ENCODE data around the gene MCM7. TPM values are rescaled to one million over a fixed set of nuclear protein-coding genes. Genes with fewer than 3 reads are reported as not detected.
A peak's percentile ranks its signal among the peaks of the same experiment; 100 is the strongest.

MCM7 gene
- total and polyA plus RNA-seq, 2 of the 13 experiments (the other 11 are each of a cell fraction or from before 2014, with no cell fraction given), result 84.5 to 214 TPM

DNA sequence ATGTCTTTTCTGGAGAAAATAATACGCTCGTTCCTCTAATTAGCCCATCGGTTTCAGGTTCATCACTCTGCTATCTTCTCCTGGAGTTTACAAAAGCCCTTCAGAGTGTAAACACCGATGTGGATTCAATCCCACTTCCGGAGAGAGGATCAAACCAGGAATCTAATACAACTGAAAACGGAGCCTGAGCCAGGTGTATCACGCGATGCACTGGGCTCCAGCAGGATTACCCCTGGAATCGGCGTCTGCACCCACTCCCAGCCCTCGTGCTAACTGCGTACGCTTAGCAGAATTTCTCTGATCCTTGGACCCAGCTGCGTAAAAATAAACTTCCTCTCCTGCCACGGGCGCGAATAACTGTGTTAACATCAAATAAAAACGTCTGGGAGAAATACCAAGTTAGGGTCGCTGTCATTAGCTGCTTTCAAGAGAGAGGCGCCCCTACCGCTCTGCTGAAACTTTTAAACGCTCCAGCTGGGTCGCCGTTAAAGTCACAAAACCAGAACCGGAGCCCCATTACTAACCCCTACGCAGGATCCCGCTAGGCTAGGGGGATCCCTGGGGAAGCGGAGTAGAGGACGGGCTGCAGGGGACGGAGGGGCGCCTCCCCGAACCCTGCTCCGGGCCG is 20.2 kb downstream of the MCM7 start (continued):
- TF ChIP-seq CBFB (CRISPR knock-in tag; IDR thresholded peaks at IDR 0.05) (no peak), ZNF180 (CRISPR knock-in tag; IDR thresholded peaks at IDR 0.05; ENCODE audit: borderline replicate concordance, low read depth) (no peak), HNRNPUL1 (IDR thresholded peaks at IDR 0.05; ENCODE audit: low read depth, low read length) (no peak), TEAD2 (CRISPR knock-in tag; IDR thresholded peaks at IDR 0.05) (0 out of 2 replicates have a peak, but pooled peaks have one; percentile 33), ARNTL (CRISPR knock-in tag; IDR thresholded peaks at IDR 0.05) (no peak), ONECUT2 (CRISPR knock-in tag; IDR thresholded peaks at IDR 0.05) (no peak), PLRG1 (conservative IDR thresholded peaks at IDR 0.05) (no peak), MATR3 (CRISPR knock-in tag; IDR thresholded peaks at IDR 0.05) (no peak), ZNF124 (CRISPR knock-in tag; IDR thresholded peaks at IDR 0.05) (no peak), ZNF746 (CRISPR knock-in tag; IDR thresholded peaks at IDR 0.05) (no peak), ZNF567 (CRISPR knock-in tag; IDR thresholded peaks at IDR 0.05; ENCODE audit: borderline replicate concordance) (no peak), RBFOX2 (IDR thresholded peaks at IDR 0.05; ENCODE audit: low read depth, low read length) (no peak), ATRX (CRISPR knock-in tag; IDR thresholded peaks at IDR 0.05; ENCODE audit: borderline replicate concordance) (no peak), ZNF20 (CRISPR knock-in tag; IDR thresholded peaks at IDR 0.05) (no peak), SCMH1 (CRISPR knock-in tag; IDR thresholded peaks at IDR 0.05; ENCODE audit: borderline replicate concordance) (no peak), ZNF572 (CRISPR knock-in tag; IDR thresholded peaks at IDR 0.05) (no peak), GATA4 (IDR thresholded peaks at IDR 0.05; ENCODE audit: borderline replicate concordance, low read depth) (no peak), ZNF761 (CRISPR knock-in tag; conservative IDR thresholded peaks at IDR 0.05) (no peak), NFIC (IDR thresholded peaks at IDR 0.05; ENCODE audit: low read length) (0 out of 2 replicates have a peak, but pooled peaks have one; percentile 36), NFE2L2 (IDR thresholded peaks at IDR 0.05; ENCODE audit: low read length) (no peak), NONO (IDR thresholded peaks at IDR 0.05) (no peak), NONO (CRISPR knock-in tag; conservative IDR thresholded peaks at IDR 0.05) (no peak)
- TF ChIP-seq, protein P1, sequence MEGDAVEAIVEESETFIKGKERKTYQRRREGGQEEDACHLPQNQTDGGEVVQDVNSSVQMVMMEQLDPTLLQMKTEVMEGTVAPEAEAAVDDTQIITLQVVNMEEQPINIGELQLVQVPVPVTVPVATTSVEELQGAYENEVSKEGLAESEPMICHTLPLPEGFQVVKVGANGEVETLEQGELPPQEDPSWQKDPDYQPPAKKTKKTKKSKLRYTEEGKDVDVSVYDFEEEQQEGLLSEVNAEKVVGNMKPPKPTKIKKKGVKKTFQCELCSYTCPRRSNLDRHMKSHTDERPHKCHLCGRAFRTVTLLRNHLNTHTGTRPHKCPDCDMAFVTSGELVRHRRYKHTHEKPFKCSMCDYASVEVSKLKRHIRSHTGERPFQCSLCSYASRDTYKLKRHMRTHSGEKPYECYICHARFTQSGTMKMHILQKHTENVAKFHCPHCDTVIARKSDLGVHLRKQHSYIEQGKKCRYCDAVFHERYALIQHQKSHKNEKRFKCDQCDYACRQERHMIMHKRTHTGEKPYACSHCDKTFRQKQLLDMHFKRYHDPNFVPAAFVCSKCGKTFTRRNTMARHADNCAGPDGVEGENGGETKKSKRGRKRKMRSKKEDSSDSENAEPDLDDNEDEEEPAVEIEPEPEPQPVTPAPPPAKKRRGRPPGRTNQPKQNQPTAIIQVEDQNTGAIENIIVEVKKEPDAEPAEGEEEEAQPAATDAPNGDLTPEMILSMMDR (CRISPR knock-in tag; IDR thresholded peaks at IDR 0.05), result no peak
- TF ChIP-seq, protein P2, sequence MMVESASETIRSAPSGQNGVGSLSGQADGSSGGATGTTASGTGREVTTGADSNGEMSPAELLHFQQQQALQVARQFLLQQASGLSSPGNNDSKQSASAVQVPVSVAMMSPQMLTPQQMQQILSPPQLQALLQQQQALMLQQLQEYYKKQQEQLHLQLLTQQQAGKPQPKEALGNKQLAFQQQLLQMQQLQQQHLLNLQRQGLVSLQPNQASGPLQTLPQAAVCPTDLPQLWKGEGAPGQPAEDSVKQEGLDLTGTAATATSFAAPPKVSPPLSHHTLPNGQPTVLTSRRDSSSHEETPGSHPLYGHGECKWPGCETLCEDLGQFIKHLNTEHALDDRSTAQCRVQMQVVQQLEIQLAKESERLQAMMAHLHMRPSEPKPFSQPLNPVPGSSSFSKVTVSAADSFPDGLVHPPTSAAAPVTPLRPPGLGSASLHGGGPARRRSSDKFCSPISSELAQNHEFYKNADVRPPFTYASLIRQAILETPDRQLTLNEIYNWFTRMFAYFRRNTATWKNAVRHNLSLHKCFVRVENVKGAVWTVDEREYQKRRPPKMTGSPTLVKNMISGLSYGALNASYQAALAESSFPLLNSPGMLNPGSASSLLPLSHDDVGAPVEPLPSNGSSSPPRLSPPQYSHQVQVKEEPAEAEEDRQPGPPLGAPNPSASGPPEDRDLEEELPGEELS (CRISPR knock-in tag; IDR thresholded peaks at IDR 0.05), result peak; percentile 10; the same call in 1 of the 2 replicates
- TF ChIP-seq, protein P3, sequence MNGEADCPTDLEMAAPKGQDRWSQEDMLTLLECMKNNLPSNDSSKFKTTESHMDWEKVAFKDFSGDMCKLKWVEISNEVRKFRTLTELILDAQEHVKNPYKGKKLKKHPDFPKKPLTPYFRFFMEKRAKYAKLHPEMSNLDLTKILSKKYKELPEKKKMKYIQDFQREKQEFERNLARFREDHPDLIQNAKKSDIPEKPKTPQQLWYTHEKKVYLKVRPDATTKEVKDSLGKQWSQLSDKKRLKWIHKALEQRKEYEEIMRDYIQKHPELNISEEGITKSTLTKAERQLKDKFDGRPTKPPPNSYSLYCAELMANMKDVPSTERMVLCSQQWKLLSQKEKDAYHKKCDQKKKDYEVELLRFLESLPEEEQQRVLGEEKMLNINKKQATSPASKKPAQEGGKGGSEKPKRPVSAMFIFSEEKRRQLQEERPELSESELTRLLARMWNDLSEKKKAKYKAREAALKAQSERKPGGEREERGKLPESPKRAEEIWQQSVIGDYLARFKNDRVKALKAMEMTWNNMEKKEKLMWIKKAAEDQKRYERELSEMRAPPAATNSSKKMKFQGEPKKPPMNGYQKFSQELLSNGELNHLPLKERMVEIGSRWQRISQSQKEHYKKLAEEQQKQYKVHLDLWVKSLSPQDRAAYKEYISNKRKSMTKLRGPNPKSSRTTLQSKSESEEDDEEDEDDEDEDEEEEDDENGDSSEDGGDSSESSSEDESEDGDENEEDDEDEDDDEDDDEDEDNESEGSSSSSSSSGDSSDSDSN (CRISPR knock-in tag; IDR thresholded peaks at IDR 0.05), result no peak
- TF ChIP-seq, protein P4, sequence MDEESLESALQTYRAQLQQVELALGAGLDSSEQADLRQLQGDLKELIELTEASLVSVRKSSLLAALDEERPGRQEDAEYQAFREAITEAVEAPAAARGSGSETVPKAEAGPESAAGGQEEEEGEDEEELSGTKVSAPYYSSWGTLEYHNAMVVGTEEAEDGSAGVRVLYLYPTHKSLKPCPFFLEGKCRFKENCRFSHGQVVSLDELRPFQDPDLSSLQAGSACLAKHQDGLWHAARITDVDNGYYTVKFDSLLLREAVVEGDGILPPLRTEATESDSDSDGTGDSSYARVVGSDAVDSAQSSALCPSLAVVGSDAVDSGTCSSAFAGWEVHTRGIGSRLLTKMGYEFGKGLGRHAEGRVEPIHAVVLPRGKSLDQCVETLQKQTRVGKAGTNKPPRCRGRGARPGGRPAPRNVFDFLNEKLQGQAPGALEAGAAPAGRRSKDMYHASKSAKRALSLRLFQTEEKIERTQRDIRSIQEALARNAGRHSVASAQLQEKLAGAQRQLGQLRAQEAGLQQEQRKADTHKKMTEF (CRISPR knock-in tag; IDR thresholded peaks at IDR 0.05), result no peak

Measured in HepG2 (cell line).